Natural killer cell (primary cell): Measurements from ENCODE around the gene INPP4B. TPM values are rescaled to one million over a fixed set of nuclear protein-coding genes. Genes with fewer than 3 reads are reported as not detected.

Source experiments
- ATAC-seq, 3 donors: fragments of 150-1000 bp in 2 of 3; fragments of 200-7000 bp in 1 of 3; cut with Tn5 transposase; 1 replicate in 1 of 3; 2 replicates in 2 of 3; pipeline ENCODE4 v1.10.0; 2021; ENCODE audit warnings: mild to moderate bottlenecking in 2 of 3, moderate library complexity in 2 of 3
- DNase-seq, 2 donors: peaks; one replicate each; pipeline versions ENCODE4 v3.0.0 to v3.0.0-alpha.2; 2013 to 2021; ENCODE audit warnings: mixed read lengths in 1 of 2
- H3K27ac ChIP-seq: one replicate; pipeline ENCODE4 v1.5.1; 2013; ENCODE audit warnings: mild to moderate bottlenecking, low read length
- H3K27me3 ChIP-seq: one replicate; pipeline ENCODE4 v1.6.1; 2013; ENCODE audit warnings: low read length; ENCODE audit not compliant: control insufficient read depth, insufficient read depth
- H3K36me3 ChIP-seq: one replicate; pipeline ENCODE4 v1.6.1; 2013; ENCODE audit warnings: low read length; ENCODE audit not compliant: control insufficient read depth, insufficient read depth
- H3K4me1 ChIP-seq: one replicate; pipeline ENCODE4 v1.6.1; 2013; ENCODE audit warnings: low read length; ENCODE audit not compliant: control insufficient read depth, insufficient read depth
- H3K4me3 ChIP-seq: one replicate; pipeline ENCODE4 v1.5.1; 2013; ENCODE audit warnings: low read length
- H3K9me3 ChIP-seq: one replicate; pipeline ENCODE4 v1.6.1; 2013; ENCODE audit warnings: low read length; ENCODE audit not compliant: control insufficient read depth, insufficient read depth
- H3K27ac Mint-ChIP-seq, 2 donors: one replicate each; pipeline ENCODE4 v1.8.0; 2022; ENCODE audit warnings: mild to moderate bottlenecking in 2 of 2, mixed read lengths in 2 of 2, moderate library complexity in 1 of 2
- H3K27me3 Mint-ChIP-seq, 2 donors: one replicate each; pipeline ENCODE4 v1.8.0; 2022; ENCODE audit warnings: low read depth in 2 of 2, mixed read lengths in 2 of 2
- H3K36me3 Mint-ChIP-seq: one replicate; pipeline ENCODE4 v1.8.0; 2022; ENCODE audit warnings: mixed read lengths
- H3K4me1 Mint-ChIP-seq, 2 donors: one replicate each; pipeline ENCODE4 v1.8.0; 2022; ENCODE audit warnings: mixed read lengths in 2 of 2
- H3K4me3 Mint-ChIP-seq: one replicate; pipeline ENCODE4 v1.8.0; 2022; ENCODE audit warnings: mild to moderate bottlenecking, moderate library complexity, mixed read lengths
- H3K9me3 Mint-ChIP-seq, 2 donors: one replicate each; pipeline ENCODE4 v1.8.0; 2022; ENCODE audit warnings: mixed read lengths in 2 of 2
- WGBS: methylation state at CpG from one replicate; pipeline ENCODE4 v1.1.7; 2013; ENCODE audit warnings: missing lambda C conversion rate; ENCODE audit not compliant: insufficient coverage; 5-methylcytosine and 5-hydroxymethylcytosine counted together
- intact Hi-C: fragments of 100-400 bp; cut with micrococcal nuclease; formaldehyde crosslinking; loops from one replicate; pipeline ENCODE4 v1.14.2; 2022
- total RNA-seq, 4 donors: library from RNA; stranded (reverse); fragments of 120-200 nt in 1 of 4; gene quantifications; one replicate each; pipeline versions ENCODE4 v1.2.3 to v1.2.4, GENCODE V29; 2013 to 2022
- TF ChIP-seq, protein P1 (sequence below): fragments of 200-600 bp; IDR thresholded peaks from one replicate; pipeline ENCODE4 v1.8.0; 2022; ENCODE audit warnings: antibody characterized with exemption

The INPP4B gene
- total RNA-seq, 3 donors from 2014 or later (not counting 1 experiment from before 2014, with no cell fraction given), result 2.4 to 6.2 (median 4.5) TPM

DNA sequence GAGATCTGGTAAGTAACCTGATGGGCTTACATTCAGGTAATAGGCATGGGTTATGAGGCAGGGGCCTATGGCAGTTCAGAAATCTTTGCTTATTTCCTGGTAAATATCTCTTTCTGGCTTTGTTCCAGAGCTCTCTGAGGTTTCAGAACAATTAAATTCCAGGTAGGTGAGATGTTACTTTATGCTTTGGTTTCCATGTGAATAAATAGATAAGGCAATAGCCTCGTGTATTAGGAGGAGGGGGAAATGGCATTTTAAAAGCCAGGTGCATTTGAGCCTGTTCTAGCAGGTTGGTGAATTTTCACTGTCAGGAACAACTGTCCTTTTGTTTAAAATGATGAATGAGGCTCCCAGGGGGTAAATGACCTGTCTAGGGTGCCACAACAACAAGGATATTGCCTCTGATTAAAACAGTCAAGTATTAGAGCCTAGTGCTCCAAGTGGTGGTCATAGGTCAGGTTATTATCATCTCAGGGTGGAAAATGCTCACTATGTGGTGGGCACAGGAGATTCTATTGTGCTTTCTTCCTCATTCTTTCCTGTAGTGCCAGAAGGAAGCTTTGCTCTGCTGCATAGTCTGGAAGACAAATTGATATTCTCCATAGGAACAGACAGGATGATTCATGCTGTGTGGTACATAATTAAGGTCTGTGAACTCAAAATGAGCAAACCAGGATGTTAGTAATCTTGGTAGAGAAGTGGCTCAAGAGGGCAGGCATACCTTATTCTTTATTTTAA lies 296.2 kb downstream of the INPP4B start:
- H3K27me3 ChIP-seq, result no peaks in the 10 kb centered on the region
- H3K9me3 Mint-ChIP-seq, result peaks cover 5 to 8% of the 10 kb centered on the region in 2 donors
- ATAC-seq (no peak), DNase-seq (no peak)
- H3K4me1 Mint-ChIP-seq, result no peaks in the 10 kb centered on the region
- TF ChIP-seq, protein P1, sequence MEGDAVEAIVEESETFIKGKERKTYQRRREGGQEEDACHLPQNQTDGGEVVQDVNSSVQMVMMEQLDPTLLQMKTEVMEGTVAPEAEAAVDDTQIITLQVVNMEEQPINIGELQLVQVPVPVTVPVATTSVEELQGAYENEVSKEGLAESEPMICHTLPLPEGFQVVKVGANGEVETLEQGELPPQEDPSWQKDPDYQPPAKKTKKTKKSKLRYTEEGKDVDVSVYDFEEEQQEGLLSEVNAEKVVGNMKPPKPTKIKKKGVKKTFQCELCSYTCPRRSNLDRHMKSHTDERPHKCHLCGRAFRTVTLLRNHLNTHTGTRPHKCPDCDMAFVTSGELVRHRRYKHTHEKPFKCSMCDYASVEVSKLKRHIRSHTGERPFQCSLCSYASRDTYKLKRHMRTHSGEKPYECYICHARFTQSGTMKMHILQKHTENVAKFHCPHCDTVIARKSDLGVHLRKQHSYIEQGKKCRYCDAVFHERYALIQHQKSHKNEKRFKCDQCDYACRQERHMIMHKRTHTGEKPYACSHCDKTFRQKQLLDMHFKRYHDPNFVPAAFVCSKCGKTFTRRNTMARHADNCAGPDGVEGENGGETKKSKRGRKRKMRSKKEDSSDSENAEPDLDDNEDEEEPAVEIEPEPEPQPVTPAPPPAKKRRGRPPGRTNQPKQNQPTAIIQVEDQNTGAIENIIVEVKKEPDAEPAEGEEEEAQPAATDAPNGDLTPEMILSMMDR, result no peak
- intact Hi-C loops, result no loop called here
- H3K4me3 Mint-ChIP-seq, result no peak overlapping the region
- WGBS, result 45% methylated on average over 1 of the region's 1 CpG
- no peaks in the 10 kb centered on the region for H3K9me3 ChIP-seq
- H3K4me3 ChIP-seq, result no peak overlapping the region
- no peaks in the 10 kb centered on the region for H3K27me3 Mint-ChIP-seq
- no peak overlapping the region for H3K27ac ChIP-seq
- H3K27ac Mint-ChIP-seq, result no peak overlapping the region
- H3K36me3 Mint-ChIP-seq, result no peaks in the 10 kb centered on the region
- H3K36me3 ChIP-seq, result no peaks in the 10 kb centered on the region
- no peaks in the 10 kb centered on the region for H3K4me1 ChIP-seq

GRCh38 chr4:142549248-142549647 lies 296.9 kb downstream of the INPP4B start:
- DNase-seq (no peak), ATAC-seq (no peak)
- H3K27ac Mint-ChIP-seq, result no peak overlapping the region
- peaks cover 3 to 6% of the 10 kb centered on the region in 2 donors for H3K9me3 Mint-ChIP-seq
- H3K4me3 Mint-ChIP-seq, result no peak overlapping the region
- no peaks in the 10 kb centered on the region for H3K4me1 Mint-ChIP-seq
- no peaks in the 10 kb centered on the region for H3K27me3 ChIP-seq
- no peak overlapping the region for H3K27ac ChIP-seq
- H3K4me3 ChIP-seq, result no peak overlapping the region
- no peaks in the 10 kb centered on the region for H3K27me3 Mint-ChIP-seq
- no peaks in the 10 kb centered on the region for H3K36me3 Mint-ChIP-seq
- WGBS, result 90% methylated on average over 3 of the region's 3 CpGs
- intact Hi-C loops, result no loop called here
- TF ChIP-seq, protein P1, result no peak
- no peaks in the 10 kb centered on the region for H3K9me3 ChIP-seq
- no peaks in the 10 kb centered on the region for H3K4me1 ChIP-seq
- H3K36me3 ChIP-seq, result no peaks in the 10 kb centered on the region

- Mint-ChIP-seq H3K9me3 (peaks cover 3 to 6% of the 10 kb centered on the region in 2 donors), H3K4me3 (no peak overlapping the region), H3K27me3 (no peaks in the 10 kb centered on the region), H3K4me1 (no peaks in the 10 kb centered on the region), H3K36me3 (no peaks in the 10 kb centered on the region), H3K27ac (no peak overlapping the region)
- Histone ChIP-seq H3K4me1 (no peaks in the 10 kb centered on the region), H3K4me3 (no peak overlapping the region), H3K27ac (no peak overlapping the region), H3K36me3 (no peaks in the 10 kb centered on the region), H3K9me3 (no peaks in the 10 kb centered on the region), H3K27me3 (no peaks in the 10 kb centered on the region)
- no CpG with 5 or more reads among the region's 1 CpG for WGBS
- ATAC-seq (no peak), DNase-seq (no peak)
- intact Hi-C loops, result no loop called here
- TF ChIP-seq, protein P1, result no peak
Measured at GRCh38 chr4:142548491-142548890, 297.6 kb downstream of the INPP4B start.

- no peak overlapping the region for H3K4me3 Mint-ChIP-seq
- no peak overlapping the region for H3K27ac ChIP-seq
- H3K36me3 ChIP-seq, result no peaks in the 10 kb centered on the region
- TF ChIP-seq, protein P1, result no peak
- no peaks in the 10 kb centered on the region for H3K27me3 Mint-ChIP-seq
- H3K27me3 ChIP-seq, result no peaks in the 10 kb centered on the region
- no peaks in the 10 kb centered on the region for H3K4me1 ChIP-seq
- H3K9me3 Mint-ChIP-seq, result peaks cover 3 to 6% of the 10 kb centered on the region in 2 donors
- H3K9me3 ChIP-seq, result no peaks in the 10 kb centered on the region
- no peaks in the 10 kb centered on the region for H3K36me3 Mint-ChIP-seq
- H3K4me1 Mint-ChIP-seq, result no peaks in the 10 kb centered on the region
- no peak overlapping the region for H3K4me3 ChIP-seq
- ATAC-seq, result no peak
- no peak for DNase-seq
- no peak overlapping the region for H3K27ac Mint-ChIP-seq
- intact Hi-C loops, result no loop called here
- WGBS, result 100% methylated on average over 1 of the region's 1 CpG
Measured at GRCh38 chr4:142547974-142548373, 298.1 kb downstream of the INPP4B start.
